ENCODE results near the gene ALG6.

Gene ALG6

DNA sequence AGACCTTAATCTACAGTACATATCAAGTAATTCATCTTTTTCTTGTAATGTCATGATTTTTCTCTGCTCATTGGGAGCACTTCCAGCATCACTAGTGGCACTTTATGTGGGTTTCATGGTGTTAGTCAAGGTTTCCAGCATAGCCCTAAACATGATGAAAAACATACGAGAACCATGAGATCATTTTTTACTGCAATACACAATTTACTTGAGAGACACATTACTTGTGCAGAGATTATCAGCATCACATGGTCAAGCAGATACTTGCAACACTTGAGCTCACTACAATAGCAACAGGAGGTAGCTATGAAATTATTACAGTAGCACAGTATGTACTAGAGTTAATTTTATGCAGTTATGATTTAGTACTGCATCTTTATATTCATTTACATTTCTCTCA lies 119.2 kb downstream of the ALG6 start:
- H3K27ac Mint-ChIP-seq = no peak overlapping the region
- no peaks in the 10 kb centered on the region for H3K4me1 Mint-ChIP-seq
- H3K36me3 Mint-ChIP-seq = peaks cover 28% of the 10 kb centered on the region
- H3K9me3 Mint-ChIP-seq = no peaks in the 10 kb centered on the region
- no peak overlapping the region for H3K4me3 Mint-ChIP-seq
- ATAC-seq = no peak
- H3K27me3 Mint-ChIP-seq = no peaks in the 10 kb centered on the region

DNA sequence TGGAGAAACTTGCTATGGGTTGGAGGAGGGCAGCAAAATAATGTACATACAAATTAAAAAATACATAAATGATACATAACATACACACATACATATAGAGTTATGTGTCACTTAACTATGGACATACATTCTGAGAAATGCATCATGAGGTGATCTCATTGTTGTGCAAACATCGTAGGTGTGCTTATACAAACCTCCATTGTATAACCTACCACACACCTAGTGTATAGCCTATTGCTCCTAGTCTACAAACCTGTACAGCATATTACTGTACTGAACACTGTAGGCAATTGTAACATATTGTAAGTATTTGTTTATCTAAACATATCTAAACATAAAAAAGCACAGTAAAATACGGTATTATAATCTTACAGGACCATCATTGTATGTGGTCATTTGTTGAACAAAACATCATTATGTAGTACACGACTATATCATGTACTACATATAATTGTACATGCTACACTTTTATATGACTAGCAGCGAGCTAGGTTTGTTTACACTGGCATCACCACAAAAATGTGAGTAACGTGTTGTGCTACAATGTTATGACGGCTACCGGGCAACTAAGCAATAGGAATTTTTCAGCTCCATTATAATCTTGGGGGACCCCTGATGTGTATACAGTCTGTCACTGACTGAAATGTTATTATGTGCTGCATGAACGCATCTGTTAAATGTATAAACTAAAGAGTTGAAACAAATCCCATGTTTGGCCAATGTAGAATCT lies 120.1 kb downstream of the ALG6 start:
- Mint-ChIP-seq H3K4me1 (peaks cover 4% of the 10 kb centered on the region), H3K27me3 (no peaks in the 10 kb centered on the region), H3K4me3 (no peak overlapping the region), H3K36me3 (peaks cover 31% of the 10 kb centered on the region), H3K27ac (no peak overlapping the region), H3K9me3 (no peaks in the 10 kb centered on the region)
- ATAC-seq = no peak

Measured in stimulated activated memory B cell treated with anti-CD40 and anti-IgM and Interleukin-4, amounts not matched to agents 10 μg/mL and 1 μg/mL and 100 μg/mL, for 72 hours (primary cell).